NCI-H69 (cell line): Measurements from ENCODE around the gene HTT.

ENCODE experiments used
- DNase-seq: peaks from one replicate; lab custom pipeline; 2025; lab: John Stamatoyannopoulos, UW

Gene HTT

DNA sequence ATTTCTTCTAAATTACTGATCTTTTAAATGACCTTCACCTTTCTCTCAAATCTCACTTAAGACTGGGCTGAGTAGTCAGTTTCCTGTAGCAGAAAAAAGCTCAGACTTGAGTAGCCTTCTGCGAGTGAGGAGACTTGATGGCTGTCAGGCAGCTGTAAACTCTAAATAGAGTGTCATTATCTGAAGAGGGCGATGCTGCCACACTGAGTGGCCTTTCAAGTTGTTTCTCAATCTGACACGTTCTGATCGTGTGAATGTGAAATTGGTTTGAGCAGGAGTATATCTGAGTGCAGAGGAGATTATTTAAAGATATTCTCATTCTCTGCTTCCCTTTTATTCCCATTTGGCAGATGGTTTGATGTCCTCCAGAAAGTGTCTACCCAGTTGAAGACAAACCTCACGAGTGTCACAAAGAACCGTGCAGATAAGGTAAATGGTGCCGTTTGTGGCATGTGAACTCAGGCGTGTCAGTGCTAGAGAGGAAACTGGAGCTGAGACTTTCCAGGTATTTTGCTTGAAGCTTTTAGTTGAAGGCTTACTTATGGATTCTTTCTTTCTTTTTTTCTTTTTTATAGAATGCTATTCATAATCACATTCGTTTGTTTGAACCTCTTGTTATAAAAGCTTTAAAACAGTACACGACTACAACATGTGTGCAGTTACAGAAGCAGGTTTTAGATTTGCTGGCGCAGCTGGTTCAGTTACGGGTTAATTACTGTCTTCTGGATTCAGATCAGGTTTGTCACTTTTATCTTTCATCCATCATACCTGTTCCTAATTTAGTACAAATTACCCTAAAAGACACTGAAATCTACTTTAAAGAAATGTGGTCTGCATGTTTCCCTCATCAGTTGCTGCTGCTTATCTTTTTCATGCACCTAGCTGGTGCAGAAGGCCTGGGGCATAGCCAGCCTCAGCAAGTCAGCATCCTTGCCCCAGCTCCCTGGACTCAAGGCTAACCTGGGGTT is 100.2 kb downstream of the HTT start:
- no peak for DNase-seq

DNA sequence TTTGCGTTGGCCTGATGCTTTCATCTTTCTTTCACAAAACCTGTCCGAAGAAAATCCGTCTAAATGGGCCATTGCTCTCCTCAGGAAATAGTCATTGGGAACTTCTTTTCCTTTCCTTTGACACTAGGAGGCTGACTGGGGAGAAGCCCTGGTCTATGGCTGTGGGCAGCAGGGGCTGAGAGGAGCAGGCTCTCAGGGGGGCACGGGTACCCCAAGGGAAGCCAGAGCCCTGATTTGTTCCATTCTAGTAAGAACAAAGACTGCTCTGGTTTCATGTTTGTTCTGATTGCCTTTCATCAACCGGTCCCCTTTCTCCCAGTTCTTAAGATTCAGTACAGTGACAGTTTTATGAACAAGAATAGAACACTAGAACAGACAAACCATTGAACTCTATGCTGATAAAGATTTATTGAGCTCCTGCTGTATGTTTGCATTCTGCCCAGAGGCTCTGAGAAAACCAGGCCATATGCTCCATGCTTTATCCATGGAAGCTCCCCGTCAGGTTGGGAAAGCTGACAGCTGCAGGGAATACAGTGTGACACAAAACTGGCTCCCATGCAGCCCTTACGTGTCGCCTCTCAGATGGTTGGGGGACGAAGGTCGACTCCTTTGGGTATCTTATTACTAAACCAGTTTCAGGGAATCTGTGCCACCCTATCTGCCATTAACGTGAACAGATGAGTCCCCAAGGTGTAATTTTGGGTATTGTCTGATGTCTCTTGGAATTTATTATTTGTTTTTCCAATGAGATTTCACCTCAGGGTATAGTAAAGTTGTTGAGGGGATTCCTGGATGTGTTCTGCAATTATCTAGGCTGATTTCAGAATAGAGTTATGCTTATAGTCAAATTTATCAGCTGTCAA is 102.1 kb downstream of the HTT start:
- DNase-seq, result peak; percentile 91

DNA sequence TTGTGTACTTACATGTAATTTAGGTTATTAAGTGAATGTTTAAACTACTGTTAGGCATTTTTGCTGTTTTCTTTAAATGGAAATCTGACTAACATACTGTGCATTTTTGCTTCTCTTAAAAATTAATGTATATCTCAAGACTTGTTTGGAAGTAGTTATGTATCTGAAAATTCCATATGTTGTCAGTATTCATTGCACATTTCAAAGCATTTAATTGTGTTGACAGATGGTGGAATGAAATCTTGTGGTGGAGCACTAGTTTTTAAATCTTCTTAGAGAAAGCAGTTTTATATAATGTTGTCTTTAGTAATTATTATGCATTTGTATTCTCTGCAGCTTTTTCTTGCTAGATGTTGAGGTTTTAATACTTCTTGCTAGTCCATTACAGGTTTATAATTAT is 102.9 kb downstream of the HTT start:
- no peak for DNase-seq

DNA sequence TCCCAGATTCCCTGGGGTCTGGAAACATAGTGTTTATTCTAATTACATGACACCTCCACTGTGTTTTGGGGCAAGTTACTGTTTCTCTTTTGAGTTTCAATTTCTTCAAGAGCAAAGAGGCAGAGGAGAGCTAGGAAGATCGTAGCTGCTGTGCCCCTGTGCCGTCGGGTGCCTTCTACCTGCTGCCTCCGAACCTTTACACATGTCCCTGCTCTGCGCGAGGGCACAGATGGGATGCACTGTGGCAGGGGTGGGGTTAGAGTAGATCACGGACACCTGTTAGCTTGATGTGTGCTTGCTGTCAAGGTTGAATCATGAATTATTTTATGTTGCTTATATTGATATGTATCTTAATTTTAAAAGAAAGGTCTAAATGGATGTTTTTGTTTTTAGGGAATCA is 103.4 kb downstream of the HTT start:
- DNase-seq, result no peak

DNA sequence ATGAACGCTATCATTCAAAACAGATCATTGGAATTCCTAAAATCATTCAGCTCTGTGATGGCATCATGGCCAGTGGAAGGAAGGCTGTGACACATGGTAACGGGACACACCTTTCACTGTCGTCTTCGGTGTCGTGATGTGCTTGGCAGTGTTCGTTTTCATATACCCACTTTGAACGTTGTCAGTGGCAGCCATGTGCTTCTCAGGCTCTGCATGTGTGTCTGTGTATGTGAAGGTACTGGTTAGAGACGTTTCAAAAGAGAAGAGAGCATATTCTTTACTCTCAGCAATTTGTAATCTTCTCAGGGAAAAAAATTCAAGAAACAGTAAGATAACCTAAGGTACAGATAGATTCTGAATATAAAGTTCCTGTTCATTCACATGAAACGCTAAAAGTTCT is 103.9 kb downstream of the HTT start:
- DNase-seq, result no peak

DNA sequence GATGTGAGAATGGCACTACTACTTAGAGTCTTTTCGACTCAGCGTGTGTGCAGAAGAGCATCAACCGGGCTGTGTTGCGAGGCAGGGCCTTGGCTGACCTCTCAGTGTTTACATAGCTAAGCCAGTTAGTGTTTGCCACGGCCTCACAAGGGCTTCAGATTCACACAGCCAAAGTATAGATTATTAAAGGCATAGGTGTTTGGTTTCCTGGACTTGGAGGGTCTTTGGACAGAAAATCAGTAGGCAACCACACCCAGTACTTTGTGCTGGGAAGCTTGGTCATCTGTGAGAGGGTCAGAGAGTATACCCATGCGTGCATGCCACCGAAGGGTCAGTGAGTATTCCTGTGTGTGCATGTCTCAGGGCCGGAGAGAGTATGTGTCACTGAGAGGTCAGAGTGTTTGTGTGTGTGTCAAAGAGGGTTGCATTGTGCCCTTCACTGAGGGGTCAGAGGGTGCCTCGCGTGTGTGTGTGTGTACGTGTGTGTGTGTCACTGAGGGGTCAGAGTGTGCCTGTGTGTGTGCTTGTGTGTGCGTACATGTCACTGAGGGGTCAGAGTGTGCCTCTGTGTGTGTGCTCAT is 104.7 kb downstream of the HTT start:
- DNase-seq, result no peak

DNA sequence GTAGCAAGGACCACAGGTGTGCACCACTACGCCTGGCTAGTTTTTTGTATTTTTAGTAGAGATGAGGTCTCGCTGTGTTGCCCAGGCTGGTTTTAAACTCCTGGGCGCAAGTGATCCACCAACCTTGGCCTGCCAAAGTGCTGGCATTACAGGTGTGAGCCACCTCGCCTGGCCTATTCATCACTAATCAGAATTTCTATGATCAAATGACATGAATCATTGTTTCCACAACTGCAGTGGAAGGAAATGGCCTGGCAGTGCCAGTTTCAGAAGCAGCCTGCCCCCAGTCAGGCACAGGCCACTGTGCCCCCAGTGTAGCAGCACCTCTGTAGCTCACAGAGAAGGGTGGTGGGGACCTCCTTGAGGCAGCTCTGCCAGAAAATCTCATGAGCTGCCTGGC is 108.5 kb downstream of the HTT start:
- DNase-seq, result no peak

DNA sequence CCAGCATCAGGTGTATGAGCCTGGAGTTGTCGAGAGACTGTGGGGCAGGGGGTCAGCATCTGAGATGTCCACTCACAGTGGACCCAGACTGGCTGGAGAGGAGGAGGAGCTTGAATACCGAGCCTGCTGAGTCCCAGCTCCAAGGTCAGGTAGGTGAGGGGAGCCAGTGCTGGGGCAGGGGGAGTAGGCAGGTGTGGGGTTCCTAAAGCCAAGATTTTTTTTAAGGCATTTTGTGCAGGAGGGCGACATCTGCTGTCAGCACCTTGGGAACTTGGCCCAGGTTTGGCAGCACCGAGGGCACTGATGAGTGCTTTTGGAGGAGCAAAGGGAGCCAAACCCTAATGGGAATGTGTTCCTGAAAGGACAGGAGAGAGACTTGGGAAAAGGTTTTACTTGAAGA is 110.2 kb downstream of the HTT start:
- DNase-seq, result no peak

DNA sequence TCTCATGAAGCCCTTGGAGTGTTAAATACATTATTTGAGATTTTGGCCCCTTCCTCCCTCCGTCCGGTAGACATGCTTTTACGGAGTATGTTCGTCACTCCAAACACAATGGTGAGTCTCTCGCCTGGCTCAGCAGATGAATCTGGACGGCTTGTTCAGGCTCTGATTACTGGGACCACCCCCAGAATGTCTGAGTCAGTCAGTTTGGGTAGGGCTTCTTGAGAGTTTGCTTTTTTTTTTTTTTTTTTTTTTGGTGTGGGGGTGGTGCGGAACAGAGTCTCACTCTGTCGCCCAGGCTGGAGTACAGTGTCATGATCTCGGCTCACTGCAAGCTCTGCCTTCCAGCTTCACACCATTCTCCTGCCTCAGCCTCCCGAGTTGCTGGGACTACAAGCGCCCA is 112.1 kb downstream of the HTT start:
- no peak for DNase-seq

DNA sequence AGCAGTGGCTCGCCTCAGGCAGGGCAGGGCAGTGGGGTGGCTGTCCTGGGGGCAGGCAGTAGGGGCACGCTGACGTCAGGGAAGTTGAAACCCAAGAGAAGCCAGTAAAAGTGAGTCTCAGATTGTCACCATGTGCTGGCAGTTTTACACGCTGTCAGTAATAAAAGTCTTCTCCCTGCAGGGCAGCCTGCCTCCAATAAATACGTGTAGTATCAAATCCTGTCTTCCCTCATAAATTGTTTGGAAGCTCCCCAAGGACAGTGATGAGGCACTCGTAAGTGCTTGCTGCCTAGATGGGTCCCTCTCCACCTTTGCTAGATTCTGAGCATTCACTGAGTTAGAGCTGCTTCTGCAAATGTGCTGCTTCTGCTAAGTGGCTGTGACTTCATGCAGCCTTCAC is 113.6 kb downstream of the HTT start:
- no peak for DNase-seq

DNA sequence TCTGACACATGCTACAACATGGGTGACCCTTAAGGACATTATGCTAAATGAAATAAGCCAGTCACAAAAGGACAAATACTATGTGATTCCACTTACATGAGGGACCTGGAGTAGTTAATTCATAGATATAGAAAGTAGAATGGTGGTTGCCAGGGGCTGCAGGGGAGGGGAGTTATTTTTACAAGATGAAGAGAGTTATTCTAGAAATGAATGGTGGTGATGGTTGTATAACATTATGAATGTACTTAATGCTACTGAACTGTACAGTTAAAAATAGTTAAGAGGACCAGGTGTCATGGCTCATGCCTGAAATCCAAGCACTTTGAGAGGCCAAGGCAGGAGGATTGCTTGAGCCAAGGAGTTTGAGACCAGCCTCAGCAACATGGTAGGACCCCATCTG is 115.0 kb downstream of the HTT start:
- DNase-seq, result no peak

DNA sequence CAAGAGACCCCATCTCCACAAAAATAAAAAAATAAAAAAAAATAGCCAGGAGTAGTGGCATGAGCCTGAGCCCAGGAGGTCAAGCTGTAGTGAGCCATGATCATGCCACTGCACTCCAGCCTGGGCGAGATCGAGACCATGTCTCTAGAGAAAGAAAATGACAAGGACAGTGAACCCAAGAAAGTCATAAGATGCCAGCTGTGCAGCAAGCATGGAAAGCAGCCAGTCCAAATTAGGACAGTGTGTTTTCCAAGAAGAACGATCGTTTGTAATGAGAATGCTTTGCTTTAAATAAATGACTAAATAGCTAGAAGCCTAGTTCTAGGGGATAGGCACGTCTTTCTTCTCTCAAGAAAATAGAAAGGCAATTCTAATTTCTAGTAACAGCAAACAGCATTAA is 116.1 kb downstream of the HTT start:
- DNase-seq, result no peak

DNA sequence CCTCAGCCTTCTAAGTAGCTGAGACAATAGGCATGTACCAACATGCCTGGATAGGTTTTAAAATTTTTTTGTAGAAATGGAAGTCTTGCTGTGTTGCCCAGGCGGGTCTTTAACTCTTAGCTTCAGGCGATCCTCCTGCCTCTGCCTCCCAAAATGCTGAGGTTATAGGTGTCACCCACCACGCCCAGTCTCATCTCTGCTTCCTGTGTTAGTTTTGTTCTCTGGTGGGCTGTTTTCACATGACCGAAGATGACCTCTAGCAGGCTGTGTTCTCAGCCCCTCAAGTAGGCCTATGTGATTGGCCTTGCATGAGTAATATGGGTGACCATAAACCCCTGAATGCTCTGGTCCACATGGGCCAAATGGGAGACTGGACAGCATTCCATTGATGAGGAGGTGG is 117.7 kb downstream of the HTT start:
- DNase-seq, result no peak

DNA sequence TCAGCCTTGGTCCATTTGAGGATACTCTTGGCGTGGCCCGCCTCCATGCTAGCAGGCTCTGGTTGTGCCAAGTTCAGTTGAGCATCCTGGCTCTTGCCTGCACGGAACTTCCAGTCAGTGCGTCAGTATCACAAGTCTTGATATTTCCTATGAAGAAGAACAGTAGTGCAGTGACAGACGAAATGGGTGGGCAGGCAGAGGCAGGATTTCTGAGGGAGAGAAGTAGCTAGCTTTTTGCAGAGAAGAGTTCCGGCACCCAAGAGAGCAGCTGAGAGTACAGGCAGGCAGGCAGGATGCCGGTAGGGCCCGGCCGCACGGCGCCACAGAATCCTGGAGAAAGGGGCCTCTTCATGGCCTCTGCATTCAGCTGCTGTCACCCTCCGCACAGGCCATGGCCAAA is 118.3 kb downstream of the HTT start:
- DNase-seq, result no peak

DNA sequence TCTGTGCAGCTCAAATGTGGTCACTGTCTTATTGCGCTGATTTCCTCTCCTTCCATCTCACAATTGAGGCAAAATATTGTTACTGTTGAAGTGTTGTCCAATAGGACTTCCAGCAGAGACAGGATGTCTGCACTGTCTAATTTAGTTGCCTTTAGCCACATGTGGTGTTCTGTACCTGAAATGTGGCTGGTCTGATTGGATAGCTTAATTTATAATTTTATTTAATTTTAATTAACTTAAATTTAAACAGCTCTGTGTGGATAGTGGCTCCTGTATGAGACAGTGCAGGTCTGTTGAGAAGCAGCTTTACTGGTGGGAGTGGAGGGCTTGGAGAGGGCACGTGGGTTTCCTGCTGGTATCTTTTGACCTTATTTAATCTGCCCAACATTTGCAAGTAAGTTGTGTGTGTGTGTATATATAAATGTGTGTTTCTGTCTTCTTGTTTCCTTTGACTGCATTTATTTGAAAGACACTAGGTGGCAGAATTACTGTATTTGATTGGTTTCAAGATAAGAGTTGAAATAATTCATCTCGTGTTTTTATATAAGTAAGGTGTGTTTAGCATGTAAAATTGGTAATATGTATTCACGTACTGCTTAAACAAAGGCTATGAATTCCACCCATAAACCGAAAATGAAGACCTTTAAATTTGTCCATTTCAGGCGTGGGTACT is 119.2 kb downstream of the HTT start:
- peak; percentile 6 for DNase-seq

DNA sequence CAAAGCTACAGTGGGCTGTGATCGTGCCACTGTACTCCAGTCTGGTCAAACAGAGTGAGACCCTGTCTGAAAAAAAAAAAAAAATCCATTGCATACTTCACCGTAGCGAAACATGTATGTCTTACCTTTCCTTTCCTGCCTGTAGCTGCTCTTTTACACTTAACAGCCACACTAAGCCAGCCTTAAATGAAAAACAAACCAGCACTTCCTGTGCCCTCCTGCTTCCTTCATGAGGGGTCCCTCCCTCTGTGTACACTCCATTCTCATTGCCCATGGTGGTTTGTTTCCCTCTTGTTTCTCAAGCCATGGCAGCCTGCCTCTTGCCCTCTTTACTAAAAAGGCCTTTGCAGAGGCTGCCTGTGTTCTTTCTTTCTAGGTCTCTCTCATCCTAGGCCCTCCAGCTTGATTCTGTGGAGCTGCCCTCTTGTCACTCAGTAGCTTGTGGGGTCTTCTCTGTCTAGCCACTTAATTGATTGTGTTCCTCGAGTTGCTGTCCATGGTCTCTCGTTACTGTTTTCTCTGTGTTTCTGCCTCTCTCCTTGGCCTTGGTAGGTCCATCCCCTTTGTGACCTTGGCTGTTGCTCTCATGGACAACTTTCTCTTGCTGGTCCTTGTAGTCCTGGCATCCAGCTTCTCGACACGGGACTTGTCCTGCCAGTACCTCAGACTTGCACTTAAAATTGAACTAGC is 122.3 kb downstream of the HTT start:
- DNase-seq, result no peak

DNA sequence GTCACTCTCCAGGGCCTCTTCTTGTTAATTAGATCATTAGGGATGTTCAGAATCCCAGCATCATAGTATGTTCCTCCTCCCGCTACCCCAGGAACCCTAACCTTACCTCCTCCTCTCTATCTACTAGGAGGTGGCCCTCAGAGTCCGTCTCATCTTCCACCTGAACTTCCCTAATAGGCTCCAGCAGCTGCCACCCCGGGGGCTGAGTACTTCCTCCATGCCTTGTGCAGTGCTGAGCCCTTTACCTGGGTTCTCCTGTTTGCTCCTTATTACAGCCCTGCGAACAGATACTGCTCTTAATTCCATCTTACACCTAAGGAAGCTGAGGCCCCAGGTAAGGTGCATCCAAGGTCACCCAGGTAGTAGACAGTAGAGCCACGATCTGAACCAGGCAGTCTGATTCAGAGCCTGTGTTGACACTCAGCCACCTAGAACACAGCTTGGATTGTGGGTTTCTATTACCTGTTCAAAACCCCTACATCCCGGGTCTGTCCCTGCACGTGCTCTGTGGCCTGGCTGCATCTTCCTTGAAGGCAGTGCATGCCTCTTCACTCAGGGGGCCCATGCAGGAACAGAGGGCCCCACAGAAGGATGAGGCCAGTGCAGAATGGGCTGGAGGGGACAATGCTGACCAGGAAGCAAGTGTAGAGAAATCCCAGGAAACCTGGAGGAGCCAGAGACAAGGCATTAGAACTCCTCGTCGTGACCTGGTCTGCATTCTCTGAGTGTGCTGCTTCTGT is 123.1 kb downstream of the HTT start:
- no peak for DNase-seq

DNA sequence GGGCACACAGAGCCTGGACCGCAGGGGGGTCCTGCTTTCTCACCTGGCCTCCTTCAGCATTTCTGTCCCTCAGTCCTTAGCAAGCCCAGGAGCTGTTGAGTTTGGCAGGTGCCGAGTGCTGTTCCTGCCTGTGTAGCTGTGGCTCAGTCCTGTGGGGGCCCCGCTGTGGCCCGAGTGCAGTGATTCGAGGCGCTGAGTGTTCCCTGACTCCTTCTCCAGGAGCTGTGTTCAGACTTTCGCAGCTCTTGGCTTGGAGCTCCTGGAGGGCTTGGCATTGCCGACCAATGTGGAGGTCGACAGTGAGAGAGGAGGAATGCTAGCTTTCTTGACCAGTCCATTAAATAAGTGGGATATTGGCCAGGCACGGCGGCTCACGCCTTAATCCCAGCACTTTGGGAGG is 124.4 kb downstream of the HTT start:
- no peak for DNase-seq

DNA sequence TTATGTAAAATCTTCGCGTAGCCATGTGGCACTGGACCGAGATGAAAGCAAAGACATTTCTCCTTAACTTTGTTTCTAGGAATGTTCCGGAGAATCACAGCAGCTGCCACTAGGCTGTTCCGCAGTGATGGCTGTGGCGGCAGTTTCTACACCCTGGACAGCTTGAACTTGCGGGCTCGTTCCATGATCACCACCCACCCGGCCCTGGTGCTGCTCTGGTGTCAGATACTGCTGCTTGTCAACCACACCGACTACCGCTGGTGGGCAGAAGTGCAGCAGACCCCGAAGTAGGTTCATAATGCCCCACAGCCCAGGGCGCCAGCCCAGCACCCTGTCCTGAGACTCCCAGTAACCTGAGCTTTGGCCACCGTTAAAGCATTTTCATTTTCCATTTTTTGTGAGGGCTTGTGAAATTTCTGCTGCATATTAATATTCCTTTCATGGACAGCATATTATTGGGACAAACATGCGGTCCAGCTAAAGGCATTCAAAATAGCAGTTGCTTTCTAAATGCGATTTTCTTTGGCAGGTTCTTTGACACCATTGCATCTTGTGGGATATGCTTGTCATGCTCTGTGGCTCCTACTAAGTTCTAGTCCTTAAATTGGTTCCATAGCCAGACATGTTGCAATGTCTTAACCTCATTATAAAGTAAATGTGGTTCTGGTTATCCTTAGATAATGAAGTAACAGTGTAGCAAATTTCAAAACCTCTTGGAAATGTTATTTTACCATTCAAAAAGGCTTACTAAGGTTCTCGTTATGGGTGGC is 125.4 kb downstream of the HTT start:
- no peak for DNase-seq

DNA sequence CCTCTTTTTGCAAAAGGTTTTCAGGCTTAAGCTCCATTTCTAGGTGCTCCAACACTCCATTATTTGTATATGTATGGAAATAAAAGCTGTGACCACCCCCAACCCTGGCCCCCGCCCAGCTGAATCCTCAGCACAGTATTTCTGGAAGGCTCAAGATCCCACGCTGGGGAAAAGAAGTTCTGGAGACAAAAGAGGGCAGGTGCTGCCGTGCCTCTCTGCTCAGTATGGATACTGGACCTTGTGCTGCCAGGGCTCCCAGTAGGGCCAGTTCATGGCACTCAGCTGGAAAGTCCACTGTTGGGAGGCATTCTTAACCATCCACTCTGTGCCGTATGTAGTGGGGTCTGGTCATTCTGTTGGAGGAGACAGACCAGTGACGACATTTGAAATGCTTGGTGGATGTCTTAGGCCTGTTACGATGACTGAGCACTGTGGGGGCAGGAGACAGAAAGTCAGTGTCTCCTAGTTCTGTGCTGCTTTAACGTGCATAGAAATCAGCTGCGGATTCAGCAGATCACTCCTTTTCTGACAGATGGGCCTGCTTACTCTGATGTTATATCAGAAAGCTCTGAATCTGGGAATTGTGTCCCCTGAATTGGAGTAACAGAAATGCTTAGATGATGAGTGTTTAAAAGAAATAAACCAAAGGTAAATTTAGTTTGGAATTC is 126.1 kb downstream of the HTT start:
- DNase-seq, result no peak
